ENCODE data around the gene RAPGEF4. TPM values are rescaled to one million over a fixed set of nuclear protein-coding genes. Genes with fewer than 3 reads are reported as not detected.

The RAPGEF4 gene
- total RNA-seq, 1 experiment from 2014 or later = 0.62 TPM

DNA sequence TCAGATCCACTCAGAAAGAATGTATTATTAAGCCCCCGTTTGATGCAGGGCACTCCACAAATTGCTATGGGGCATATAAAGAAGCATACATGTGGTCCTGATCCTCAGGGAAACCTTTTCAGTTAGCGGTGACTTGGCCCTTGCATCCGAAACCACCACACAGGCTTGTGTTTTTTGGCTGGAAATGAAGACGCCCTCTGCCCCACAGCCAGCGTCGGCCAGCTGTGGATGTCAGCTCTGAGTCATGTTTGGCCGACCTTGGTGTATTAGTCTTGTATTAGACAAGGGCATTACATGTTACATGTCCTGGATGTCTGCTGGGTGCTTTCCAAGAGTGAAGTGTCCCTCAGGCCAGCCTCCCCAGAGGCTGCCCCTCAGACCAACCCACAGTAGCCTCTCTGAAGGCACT lies 232.4 kb downstream of the RAPGEF4 start:
- no peak overlapping the region for H3K4me3 ChIP-seq (ENCODE audit: low read depth in 2 of 2, low read length in 2 of 2)
- ATAC-seq (peak; percentile 53; the same call in 1 of the 2 replicates), DNase-seq (ENCODE audit: low read depth, low spot score) (no peak)
- no peaks in the 10 kb centered on the region for H3K36me3 ChIP-seq (ENCODE audit: control insufficient read depth, insufficient read depth, low read length)
- ChIA-PET CTCF (no interaction called here), POLR2A (no interaction called here)
- in situ Hi-C loops (cut with HindIII; ENCODE audit: low pct_unique_long_range_greater_than_20kb, low sequenced_read_pairs) (no loop called here), intact Hi-C loops (cut with micrococcal nuclease; ENCODE audit: unreplicated experiment) (no loop called here)
- no peaks in the 10 kb centered on the region for H3K27me3 ChIP-seq (ENCODE audit: control insufficient read depth, insufficient read depth, low read length)
- no TSS peak for BruUV-seq (replicated peaks)
- H3K4me1 ChIP-seq (ENCODE audit: control insufficient read depth, insufficient read depth, low read length) = peaks cover 19% of the 10 kb centered on the region
- H3K9me3 ChIP-seq (ENCODE audit: control insufficient read depth, insufficient read depth, low read depth, low read length) = no peaks in the 10 kb centered on the region
- TF ChIP-seq TCF7L2 (IDR thresholded peaks at IDR 0.05; ENCODE audit: low read depth, low read length) (no peak), REST (IDR thresholded peaks at IDR 0.05; ENCODE audit: insufficient read depth in 1 of 2, low read depth in 2 of 2, low read length in 1 of 2) (no peak), CTCF (IDR thresholded peaks at IDR 0.05) (no peak), SIN3A (IDR thresholded peaks at IDR 0.05; ENCODE audit: borderline replicate concordance, insufficient read depth, low read depth, low read length) (no peak), POLR2AphosphoS5 (IDR thresholded peaks at IDR 0.05; ENCODE audit: low read depth, low read length) (no peak)
- peak overlapping the region; percentile 34; the same call in 1 of the 2 replicates for H3K27ac ChIP-seq (ENCODE audit: low read length)

DNA sequence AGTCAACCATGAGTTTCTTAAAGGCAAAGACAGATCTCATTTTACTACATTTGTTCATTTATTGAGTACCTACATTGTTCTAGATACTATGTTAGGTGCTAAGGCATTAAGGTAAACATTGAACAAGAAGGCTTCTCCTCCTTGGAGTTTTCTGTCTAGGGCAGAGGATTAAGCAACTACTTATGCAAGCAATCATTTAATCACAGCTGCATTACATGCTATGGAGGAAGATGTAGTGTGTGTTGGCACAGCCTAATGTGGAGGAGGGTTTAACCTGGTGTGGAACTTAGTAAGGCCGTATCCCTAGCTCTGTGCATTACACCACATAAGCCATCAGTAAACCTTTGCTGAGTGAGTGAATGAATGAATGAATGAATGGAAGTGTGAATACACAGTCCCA lies 233.5 kb downstream of the RAPGEF4 start:
- Histone ChIP-seq H3K27ac (ENCODE audit: low read length) (no peak overlapping the region; the same call in 1 of the 2 replicates), H3K4me3 (ENCODE audit: low read depth in 2 of 2, low read length in 2 of 2) (no peak overlapping the region), H3K4me1 (ENCODE audit: control insufficient read depth, insufficient read depth, low read length) (peaks cover 19% of the 10 kb centered on the region; the same call in 1 of the 2 replicates), H3K9me3 (ENCODE audit: control insufficient read depth, insufficient read depth, low read depth, low read length) (no peaks in the 10 kb centered on the region), H3K27me3 (ENCODE audit: control insufficient read depth, insufficient read depth, low read length) (no peaks in the 10 kb centered on the region), H3K36me3 (ENCODE audit: control insufficient read depth, insufficient read depth, low read length) (no peaks in the 10 kb centered on the region)
- no TSS peak for BruUV-seq (replicated peaks)
- in situ Hi-C loops (cut with HindIII; ENCODE audit: low pct_unique_long_range_greater_than_20kb, low sequenced_read_pairs) (no loop called here), intact Hi-C loops (cut with micrococcal nuclease; ENCODE audit: unreplicated experiment) (no loop called here)
- no peak for ATAC-seq
- no peak for TF ChIP-seq CTCF (IDR thresholded peaks at IDR 0.05)
- TF ChIP-seq REST (IDR thresholded peaks at IDR 0.05; ENCODE audit: insufficient read depth in 1 of 2, low read depth in 2 of 2, low read length in 1 of 2) = no peak
- TF ChIP-seq TCF7L2 (IDR thresholded peaks at IDR 0.05; ENCODE audit: low read depth, low read length) = no peak
- TF ChIP-seq POLR2AphosphoS5 (IDR thresholded peaks at IDR 0.05; ENCODE audit: low read depth, low read length) = no peak
- no peak for TF ChIP-seq SIN3A (IDR thresholded peaks at IDR 0.05; ENCODE audit: borderline replicate concordance, insufficient read depth, low read depth, low read length)
- no peak for DNase-seq (ENCODE audit: low read depth, low spot score)
- ChIA-PET CTCF (no interaction called here), POLR2A (no interaction called here)

All from Panc1 (cell line).